NB4 (cell line): ENCODE results near the gene MAP3K5.

ENCODE experiments used
- CTCF ChIP-seq: IDR thresholded peaks from one replicate; pipeline ENCODE4 v1.5.1; 2012; ENCODE audit warnings: low read depth, low read length
- MAX ChIP-seq: IDR thresholded peaks from 2 replicates; pipeline ENCODE4 v1.6.1; 2011; ENCODE audit warnings: low read depth, low read length
- MYC ChIP-seq: IDR thresholded peaks from 2 replicates; pipeline ENCODE4 v1.6.1; 2011; ENCODE audit warnings: low read depth, low read length
- POLR2A ChIP-seq: IDR thresholded peaks from 2 replicates; pipeline ENCODE4 v1.6.1; 2011; ENCODE audit warnings: mild to moderate bottlenecking; ENCODE audit not compliant: insufficient read length; ENCODE audit errors: extremely low read depth

DNA sequence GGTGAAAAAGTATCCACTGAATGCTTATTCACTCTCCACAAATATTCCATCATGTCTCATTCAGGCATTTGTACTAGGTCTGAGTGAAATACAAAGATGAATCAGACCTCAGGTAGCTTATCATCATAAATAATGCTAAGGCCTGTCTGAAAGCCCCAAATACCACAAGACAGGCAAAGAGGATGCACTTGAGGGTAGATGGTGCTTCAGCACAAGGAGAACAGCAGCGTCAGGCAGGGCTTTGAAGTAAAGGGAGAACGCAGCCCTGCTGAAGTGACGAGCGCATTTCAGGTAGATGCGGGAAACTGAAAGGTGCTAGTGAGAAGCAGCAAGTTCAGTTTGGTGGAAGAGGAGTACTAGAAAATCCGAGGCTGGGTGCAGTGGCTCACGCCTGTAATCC lies 38.7 kb downstream of the MAP3K5 start:
- TF ChIP-seq CTCF (no peak), POLR2A (no peak), MAX (no peak), MYC (no peak)
